Keratinocyte (primary cell): Measurements from ENCODE around the gene ATP8A2. TPM values are rescaled to one million over a fixed set of nuclear protein-coding genes. Genes with fewer than 3 reads are reported as not detected.
A peak's percentile ranks its signal among the peaks of the same experiment; 100 is the strongest.

Source experiments
- DNase-seq: peaks from one replicate; pipeline ENCODE4 v3.0.0-alpha.2; 2011; ENCODE audit warnings: low read depth, missing footprints, low spot score
- FAIRE-seq: peaks from 2 replicates; lab custom pipeline; 2011; peaks lifted over from hg19 to GRCh38; lab: Jason Lieb, UNC
- H2AFZ ChIP-seq: 2 replicates; pipeline ENCODE4 v1.6.0; 2012; ENCODE audit warnings: low read length, control low read depth, inconsistent platforms; ENCODE audit not compliant: control insufficient read depth
- H3K27ac ChIP-seq: 2 replicates; pipeline ENCODE4 v1.5.1; 2011; ENCODE audit warnings: low read length; ENCODE audit not compliant: control insufficient read depth, insufficient read depth
- H3K27me3 ChIP-seq: 3 replicates; pipeline ENCODE4 v1.6.0; 2011; ENCODE audit warnings: low read length; ENCODE audit not compliant: control insufficient read depth, insufficient read depth; ENCODE audit errors: extremely low read depth
- H3K36me3 ChIP-seq, 2 experiments: 2 replicates in 1 of 2; 3 replicates in 1 of 2; pipeline ENCODE4 v1.5.1; 2011; ENCODE audit warnings: low read length in 2 of 2, mild to moderate bottlenecking in 1 of 2; ENCODE audit not compliant: control insufficient read depth in 2 of 2, insufficient read depth in 2 of 2; ENCODE audit errors: extremely low read depth in 1 of 2
- H3K4me1 ChIP-seq: 3 replicates; pipeline ENCODE4 v1.5.1; 2011; ENCODE audit warnings: low read length; ENCODE audit not compliant: control insufficient read depth, insufficient read depth; ENCODE audit errors: extremely low read depth
- H3K4me2 ChIP-seq: 3 replicates; pipeline ENCODE4 v1.6.0; 2011; ENCODE audit warnings: low read depth, low read length; ENCODE audit not compliant: control insufficient read depth, insufficient read depth; ENCODE audit errors: extremely low read depth
- H3K4me3 ChIP-seq, 3 experiments: fragments of 200-600 bp in 1 of 3; sonication (generic) in 1 of 3; 2 replicates in 2 of 3; 3 replicates in 1 of 3; pipeline ENCODE4 v1.5.1; 2011 to 2016; ENCODE audit warnings: low read length in 3 of 3, mild to moderate bottlenecking in 3 of 3, control low read depth in 2 of 3, inconsistent platforms in 1 of 3, low read depth in 1 of 3, mixed read lengths in 1 of 3, mixed run types in 1 of 3, moderate library complexity in 1 of 3; ENCODE audit not compliant: control insufficient read depth in 2 of 3, insufficient read depth in 2 of 3; ENCODE audit errors: extremely low read depth in 1 of 3
- H3K79me2 ChIP-seq: 2 replicates; pipeline ENCODE4 v1.6.0; 2012; ENCODE audit warnings: low read length; ENCODE audit not compliant: control insufficient read depth, insufficient read depth
- H3K9ac ChIP-seq: 3 replicates; pipeline ENCODE4 v1.6.0; 2011; ENCODE audit warnings: low read length; ENCODE audit not compliant: control insufficient read depth, insufficient read depth; ENCODE audit errors: extremely low read depth
- H3K9me1 ChIP-seq: 3 replicates; pipeline ENCODE4 v1.6.0; 2011; ENCODE audit warnings: low read length; ENCODE audit not compliant: control insufficient read depth, insufficient read depth; ENCODE audit errors: extremely low read depth
- H3K9me3 ChIP-seq: 2 replicates; pipeline ENCODE4 v1.5.1; 2012; ENCODE audit warnings: low read depth, low read length; ENCODE audit not compliant: control insufficient read depth
- H4K20me1 ChIP-seq: 3 replicates; pipeline ENCODE4 v1.6.0; 2011; ENCODE audit warnings: low read length; ENCODE audit not compliant: control insufficient read depth, insufficient read depth; ENCODE audit errors: extremely low read depth
- CTCF ChIP-seq, 3 experiments: IDR thresholded peaks in 1 of 3; conservative IDR thresholded peaks in 1 of 3; optimal IDR thresholded peaks in 1 of 3; 2 replicates in 2 of 3; 3 replicates in 1 of 3; pipeline versions ENCODE3 to v1.5.1; 2011; ENCODE audit warnings: low read length in 3 of 3, mild to moderate bottlenecking in 3 of 3, moderate library complexity in 2 of 3, control low read depth in 1 of 3, inconsistent platforms in 1 of 3; ENCODE audit not compliant: insufficient read depth in 2 of 3; ENCODE audit errors: extremely low read depth in 1 of 3
- EZH2 ChIP-seq: IDR thresholded peaks from one replicate; pipeline ENCODE4 v1.6.1; 2012; ENCODE audit warnings: inconsistent platforms, mild to moderate bottlenecking, low read length, moderate library complexity
- dilution Hi-C: fragments of 300-500 bp; cut with MboI; formaldehyde crosslinking; loops from one replicate; pipeline ENCODE4 v1.7.0; 2020; ENCODE audit warnings: low sequenced_read_pairs; ENCODE audit not compliant: extremely low pct_ligation_motif_present
- polyA plus RNA-seq, 5 experiments: library from polyadenylated mRNA; depleted of rRNA in 3 of 5; stranded (reverse) in 3 of 5; stranded (forward) in 1 of 5; unstranded in 1 of 5; fragments of >200 nt; gene quantifications; 1 replicate in 1 of 5; 2 replicates in 3 of 5; 3 replicates in 1 of 5; pipeline versions ENCODE4 v1.2.1 to v1.2.3, GENCODE V29; 2011 to 2012; ENCODE audit warnings: missing spikeins in 2 of 5, low read depth in 1 of 5, low replicate concordance in 1 of 5

The ATP8A2 gene
- polyA plus RNA-seq, 1 donor (not counting 4 experiments of a cell fraction or from before 2014, with no cell fraction given): 0.16 TPM

GRCh38 chr13:25574437-25575411 is 202.9 kb downstream of the ATP8A2 start:
- no peaks in the 10 kb centered on the region for H4K20me1 ChIP-seq
- H3K4me3 ChIP-seq: no peak overlapping the region
- no peak overlapping the region for H3K27ac ChIP-seq
- no peak for TF ChIP-seq EZH2
- TF ChIP-seq CTCF (optimal IDR thresholded peaks at IDR 0.05 in 1 of 3, IDR thresholded peaks at IDR 0.05 in 1 of 3, conservative IDR thresholded peaks at IDR 0.05 in 1 of 3; ENCODE audit: extremely low read depth in 1 of 3, insufficient read depth in 2 of 3, low read length in 3 of 3): peak; percentile 85 to 91 (median 86)
- H3K9ac ChIP-seq: no peak overlapping the region
- no peaks in the 10 kb centered on the region for H3K9me3 ChIP-seq
- no peaks in the 10 kb centered on the region for H3K4me1 ChIP-seq
- dilution Hi-C loops: loop anchor here (25.0 kb wide), 1 partner anchor 513 kb away; no protein-coding TSS in a partner anchor
- FAIRE-seq (peak; percentile 71), DNase-seq (peak; percentile 50)
- H3K36me3 ChIP-seq: no peaks in the 10 kb centered on the region
- H3K9me1 ChIP-seq: no peaks in the 10 kb centered on the region
- no peak overlapping the region for H3K4me2 ChIP-seq
- peaks cover 11% of the 10 kb centered on the region for H3K27me3 ChIP-seq
- H2AFZ ChIP-seq: no peak overlapping the region
- no peaks in the 10 kb centered on the region for H3K79me2 ChIP-seq

GRCh38 chr13:25575562-25575961 is 203.8 kb downstream of the ATP8A2 start:
- no peak overlapping the region for H3K4me2 ChIP-seq
- H4K20me1 ChIP-seq: no peaks in the 10 kb centered on the region
- no peaks in the 10 kb centered on the region for H3K79me2 ChIP-seq
- H3K27ac ChIP-seq: no peak overlapping the region
- dilution Hi-C loops: loop anchor here (25.0 kb wide), 1 partner anchor 512 kb away; no protein-coding TSS in a partner anchor
- H3K9ac ChIP-seq: no peak overlapping the region
- no peaks in the 10 kb centered on the region for H3K36me3 ChIP-seq
- no peak overlapping the region for H3K4me3 ChIP-seq
- no peaks in the 10 kb centered on the region for H3K9me3 ChIP-seq
- no peak for DNase-seq
- H3K4me1 ChIP-seq: no peaks in the 10 kb centered on the region
- H3K27me3 ChIP-seq: peaks cover 11% of the 10 kb centered on the region
- H3K9me1 ChIP-seq: no peaks in the 10 kb centered on the region
- TF ChIP-seq EZH2: no peak
- H2AFZ ChIP-seq: no peak overlapping the region
- FAIRE-seq: no peak
